Measurements from ENCODE around the gene RAX2.

RAX2 gene

GRCh38 chr19:3807131-3807480 is 35.1 kb upstream of the RAX2 start:
- DNase-seq (ENCODE audit: low spot score): no peak
- no peak for TF ChIP-seq CTCF (IDR thresholded peaks at IDR 0.05; ENCODE audit: extremely low read depth, missing control alignments)

- no peak for TF ChIP-seq CTCF (IDR thresholded peaks at IDR 0.05; ENCODE audit: extremely low read depth, missing control alignments)
- DNase-seq (ENCODE audit: low spot score): no peak
These were observed 33.8 kb upstream of the RAX2 start for GRCh38 chr19:3805859-3806258.

GRCh38 chr19:3804429-3804828 is 32.4 kb upstream of the RAX2 start:
- no peak for DNase-seq (ENCODE audit: low spot score)
- no peak for TF ChIP-seq CTCF (IDR thresholded peaks at IDR 0.05; ENCODE audit: extremely low read depth, missing control alignments)

GRCh38 chr19:3803986-3804385 is 32.0 kb upstream of the RAX2 start:
- no peak for TF ChIP-seq CTCF (IDR thresholded peaks at IDR 0.05; ENCODE audit: extremely low read depth, missing control alignments)
- no peak for DNase-seq (ENCODE audit: low spot score)

- DNase-seq (ENCODE audit: low spot score): no peak
- TF ChIP-seq CTCF (IDR thresholded peaks at IDR 0.05; ENCODE audit: extremely low read depth, missing control alignments): no peak
These were observed 31.3 kb upstream of the RAX2 start for GRCh38 chr19:3803114-3803888.

GRCh38 chr19:3801412-3802096 is 29.5 kb upstream of the RAX2 start:
- no peak for TF ChIP-seq CTCF (IDR thresholded peaks at IDR 0.05; ENCODE audit: extremely low read depth, missing control alignments)

GRCh38 chr19:3800996-3801395 is 29.0 kb upstream of the RAX2 start:
- no peak for DNase-seq (ENCODE audit: low spot score)
- TF ChIP-seq CTCF (IDR thresholded peaks at IDR 0.05; ENCODE audit: extremely low read depth, missing control alignments): no peak

More at GRCh38 chr19:3801412-3802096, 29.5 kb upstream of the RAX2 start:
- DNase-seq (ENCODE audit: low spot score): no peak

Data from GM20000 (cell line).